ENCODE results near the gene RASGRP3. TPM values are rescaled to one million over a fixed set of nuclear protein-coding genes. Genes with fewer than 3 reads are reported as not detected.

The RASGRP3 gene
- total and polyA plus RNA-seq, 9 of the 15 experiments (the other 6 are each of a cell fraction or from before 2014, with no cell fraction given) = 0.18 to 1.7 (median 1.2) TPM

GRCh38 chr2:33526921-33527320 is 50.5 kb downstream of the RASGRP3 start:
- Histone ChIP-seq H2AFZ (ENCODE audit: low read depth, low read length) (no peak overlapping the region), H3K79me2 (ENCODE audit: control insufficient read depth, insufficient read depth, low read length) (no peaks in the 10 kb centered on the region), H3K9ac (ENCODE audit: insufficient read depth in 1 of 2, low read depth in 2 of 2, low read length in 2 of 2) (no peak overlapping the region), H3K9me3 (replicated peaks; ENCODE audit: control insufficient read depth, insufficient read depth, low read depth, low read length) (no peaks in the 10 kb centered on the region), H3K9me1 (ENCODE audit: control insufficient read depth, insufficient read depth, low read length) (no peaks in the 10 kb centered on the region), H3K4me2 (ENCODE audit: insufficient read depth, low read length) (no peak overlapping the region), H3K27me3 (ENCODE audit: control insufficient read depth in 2 of 2, insufficient read depth in 2 of 2, low read length in 2 of 2) (peaks cover 4 to 9% of the 10 kb centered on the region in 2 experiments), H4K20me1 (replicated peaks; ENCODE audit: control insufficient read depth, insufficient read depth, low read length) (no peaks in the 10 kb centered on the region), H3K36me3 (ENCODE audit: control insufficient read depth, insufficient read depth, low read length) (no peaks in the 10 kb centered on the region), H3K4me3 (no peak overlapping the region), H3K27ac (ENCODE audit: extremely low read depth, low read depth, low read length) (no peak overlapping the region), H3K4me1 (replicated peaks in 1 of 2; ENCODE audit: control insufficient read depth in 2 of 2, insufficient read depth in 2 of 2, low read length in 2 of 2) (no peaks in the 10 kb centered on the region)
- in situ Hi-C loops (cut with MboI) (no loop called here), intact Hi-C loops (cut with micrococcal nuclease) (no loop called here)
- TF ChIP-seq PYGO2 (tag; IDR thresholded peaks at IDR 0.05) (no peak), ZNF239 (CRISPR knock-in tag; IDR thresholded peaks at IDR 0.05) (no peak), ZSCAN32 (CRISPR knock-in tag; IDR thresholded peaks at IDR 0.05) (no peak), CHD2 (IDR thresholded peaks at IDR 0.05; ENCODE audit: low read depth, low read length) (no peak), TCF15 (CRISPR knock-in tag; IDR thresholded peaks at IDR 0.05) (no peak), CLOCK (CRISPR knock-in tag; IDR thresholded peaks at IDR 0.05; ENCODE audit: borderline replicate concordance) (no peak), ZFP1 (CRISPR knock-in tag; IDR thresholded peaks at IDR 0.05) (no peak), ZNF146 (CRISPR knock-in tag; IDR thresholded peaks at IDR 0.05; ENCODE audit: unreplicated experiment) (no peak), POLR2H (tag; IDR thresholded peaks at IDR 0.05; ENCODE audit: low read depth) (no peak), TAF7 (tag; IDR thresholded peaks at IDR 0.05) (no peak), RNF2 (IDR thresholded peaks at IDR 0.05) (no peak), KDM1A (IDR thresholded peaks at IDR 0.05) (no peak)
- ChIA-PET CTCF (ENCODE audit: low intra/inter-chr PET ratio) (no interaction called here), POLR2A (interaction anchor here (0.6 kb wide), 1 partner anchor 1516 kb away, joined by 3 read pairs; no protein-coding TSS in a partner anchor)
- DNase-seq (ENCODE audit: extremely low read depth in 1 of 4, low spot score in 3 of 4) = no peak
- no peak for FAIRE-seq
- no TSS peak for BruUV-seq (replicated peaks)
- 7% methylated on average over 3 of the region's 5 CpGs for WGBS (ENCODE audit: insufficient coverage, low coverage, missing lambda C conversion rate)
- no peak for ATAC-seq

All from K562 (cell line).